ENCODE data around the gene CDH24. TPM values are rescaled to one million over a fixed set of nuclear protein-coding genes. Genes with fewer than 3 reads are reported as not detected.
A peak's percentile ranks its signal among the peaks of the same experiment; 100 is the strongest.

CDH24 gene
- total and polyA plus RNA-seq, 2 of the 13 experiments (the other 11 are each of a cell fraction or from before 2014, with no cell fraction given): 0.69 to 0.99 TPM

GRCh38 chr14:23094666-23095195, 37.4 kb upstream of the CDH24 start, which contains the start of gene ACIN1 (continued):
- TF ChIP-seq, protein P1, sequence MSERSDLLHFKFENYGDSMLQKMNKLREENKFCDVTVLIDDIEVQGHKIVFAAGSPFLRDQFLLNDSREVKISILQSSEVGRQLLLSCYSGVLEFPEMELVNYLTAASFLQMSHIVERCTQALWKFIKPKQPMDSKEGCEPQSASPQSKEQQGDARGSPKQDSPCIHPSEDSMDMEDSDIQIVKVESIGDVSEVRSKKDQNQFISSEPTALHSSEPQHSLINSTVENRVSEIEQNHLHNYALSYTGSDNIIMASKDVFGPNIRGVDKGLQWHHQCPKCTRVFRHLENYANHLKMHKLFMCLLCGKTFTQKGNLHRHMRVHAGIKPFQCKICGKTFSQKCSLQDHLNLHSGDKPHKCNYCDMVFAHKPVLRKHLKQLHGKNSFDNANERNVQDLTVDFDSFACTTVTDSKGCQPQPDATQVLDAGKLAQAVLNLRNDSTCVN (CRISPR knock-in tag; IDR thresholded peaks at IDR 0.05; ENCODE audit: borderline replicate concordance): peak; percentile 80; the same call in 1 of the 2 replicates
- TF ChIP-seq ZNF713 (CRISPR knock-in tag; IDR thresholded peaks at IDR 0.05): peak; percentile 100
- TF ChIP-seq, protein P2, sequence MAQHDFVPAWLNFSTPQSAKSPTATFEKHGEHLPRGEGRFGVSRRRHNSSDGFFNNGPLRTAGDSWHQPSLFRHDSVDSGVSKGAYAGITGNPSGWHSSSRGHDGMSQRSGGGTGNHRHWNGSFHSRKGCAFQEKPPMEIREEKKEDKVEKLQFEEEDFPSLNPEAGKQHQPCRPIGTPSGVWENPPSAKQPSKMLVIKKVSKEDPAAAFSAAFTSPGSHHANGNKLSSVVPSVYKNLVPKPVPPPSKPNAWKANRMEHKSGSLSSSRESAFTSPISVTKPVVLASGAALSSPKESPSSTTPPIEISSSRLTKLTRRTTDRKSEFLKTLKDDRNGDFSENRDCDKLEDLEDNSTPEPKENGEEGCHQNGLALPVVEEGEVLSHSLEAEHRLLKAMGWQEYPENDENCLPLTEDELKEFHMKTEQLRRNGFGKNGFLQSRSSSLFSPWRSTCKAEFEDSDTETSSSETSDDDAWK (CRISPR knock-in tag; IDR thresholded peaks at IDR 0.05): no peak
- TF ChIP-seq ZNF550 (CRISPR knock-in tag; IDR thresholded peaks at IDR 0.05; ENCODE audit: borderline replicate concordance): no peak; the same call in none of the 2 replicates
- peak; percentile 100 for TF ChIP-seq KDM5B (CRISPR knock-in tag; IDR thresholded peaks at IDR 0.05; ENCODE audit: borderline replicate concordance)
- peak; percentile 95; the same call in 1 of the 2 replicates for TF ChIP-seq ZNF660 (CRISPR knock-in tag; IDR thresholded peaks at IDR 0.05; ENCODE audit: borderline replicate concordance, low read depth)
- peak; percentile 99 for TF ChIP-seq TMF1 (CRISPR knock-in tag; IDR thresholded peaks at IDR 0.05; ENCODE audit: low read depth)
- TF ChIP-seq ZNF350 (CRISPR knock-in tag; IDR thresholded peaks at IDR 0.05; ENCODE audit: borderline replicate concordance, low read depth): peak; percentile 97
- peak; percentile 66; the same call in 1 of the 3 replicates for TF ChIP-seq MXI1 (IDR thresholded peaks at IDR 0.05; ENCODE audit: borderline replicate concordance, low read depth, low read length)
- TF ChIP-seq, protein P3, sequence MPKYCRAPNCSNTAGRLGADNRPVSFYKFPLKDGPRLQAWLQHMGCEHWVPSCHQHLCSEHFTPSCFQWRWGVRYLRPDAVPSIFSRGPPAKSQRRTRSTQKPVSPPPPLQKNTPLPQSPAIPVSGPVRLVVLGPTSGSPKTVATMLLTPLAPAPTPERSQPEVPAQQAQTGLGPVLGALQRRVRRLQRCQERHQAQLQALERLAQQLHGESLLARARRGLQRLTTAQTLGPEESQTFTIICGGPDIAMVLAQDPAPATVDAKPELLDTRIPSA (CRISPR knock-in tag; IDR thresholded peaks at IDR 0.05; ENCODE audit: borderline replicate concordance): 0 out of 2 replicates have a peak, but pooled peaks have one; percentile 23
- TF ChIP-seq ZMYM4 (CRISPR knock-in tag; IDR thresholded peaks at IDR 0.05): peak; percentile 93
- no peak for TF ChIP-seq FOXP1 (IDR thresholded peaks at IDR 0.05)
- peak; percentile 19; the same call in 1 of the 2 replicates for TF ChIP-seq FOXP1 (CRISPR knock-in tag; IDR thresholded peaks at IDR 0.05)
- no peak for TF ChIP-seq SYNCRIP (IDR thresholded peaks at IDR 0.05; ENCODE audit: insufficient read depth, low read depth, low read length)
- peak; percentile 98 for TF ChIP-seq ZFP91 (CRISPR knock-in tag; IDR thresholded peaks at IDR 0.05; ENCODE audit: borderline replicate concordance)
- no peak; the same call in 1 of the 2 replicates for TF ChIP-seq DR1 (CRISPR knock-in tag; IDR thresholded peaks at IDR 0.05)
- TF ChIP-seq ZFP1 (CRISPR knock-in tag; IDR thresholded peaks at IDR 0.05): peak; percentile 55; the same call in 1 of the 2 replicates
- peak; percentile 62; the same call in 1 of the 2 replicates for TF ChIP-seq ZNF816 (CRISPR knock-in tag; IDR thresholded peaks at IDR 0.05; ENCODE audit: borderline replicate concordance)
- TF ChIP-seq ZBTB34 (CRISPR knock-in tag; IDR thresholded peaks at IDR 0.05): peak; percentile 85
- peak; percentile 89 for TF ChIP-seq ZNF205 (CRISPR knock-in tag; IDR thresholded peaks at IDR 0.05)
- peak; percentile 93; the same call in 1 of the 2 replicates for TF ChIP-seq ZNF484 (CRISPR knock-in tag; IDR thresholded peaks at IDR 0.05; ENCODE audit: borderline replicate concordance, low read depth)
